GM12892 (cell line): ENCODE data around the gene SAMMSON. TPM values are rescaled to one million over a fixed set of nuclear protein-coding genes. Genes with fewer than 3 reads are reported as not detected.

Experiments
- DNase-seq: peaks from one replicate; pipeline ENCODE4 v3.0.0; 2011; ENCODE audit not compliant: insufficient read length
- FAIRE-seq: peaks from 2 replicates; lab custom pipeline; 2011; peaks lifted over from hg19 to GRCh38; lab: Jason Lieb, UNC
- POLR2A ChIP-seq: IDR thresholded peaks from 2 replicates; pipeline ENCODE4 v1.6.1; 2011; ENCODE audit warnings: low read depth, low read length, control low read depth
- POLR2AphosphoS5 ChIP-seq: IDR thresholded peaks from 2 replicates; pipeline ENCODE4 v1.6.1; 2011; ENCODE audit warnings: low read depth, low read length, control low read depth
- TAF1 ChIP-seq: IDR thresholded peaks from 2 replicates; pipeline ENCODE4 v1.6.1; 2011; ENCODE audit warnings: low read depth, mild to moderate bottlenecking, control low read depth, low read length, borderline replicate concordance
- polyA plus RNA-seq: library from polyadenylated mRNA; unstranded; fragments of >200 nt; gene quantifications from one replicate; pipeline ENCODE4 v1.2.1, GENCODE V29; 2012; ENCODE audit warnings: missing spikeins, inconsistent platforms; ENCODE audit not compliant: missing spikeins

The SAMMSON gene
- not detected for polyA plus RNA-seq

DNA sequence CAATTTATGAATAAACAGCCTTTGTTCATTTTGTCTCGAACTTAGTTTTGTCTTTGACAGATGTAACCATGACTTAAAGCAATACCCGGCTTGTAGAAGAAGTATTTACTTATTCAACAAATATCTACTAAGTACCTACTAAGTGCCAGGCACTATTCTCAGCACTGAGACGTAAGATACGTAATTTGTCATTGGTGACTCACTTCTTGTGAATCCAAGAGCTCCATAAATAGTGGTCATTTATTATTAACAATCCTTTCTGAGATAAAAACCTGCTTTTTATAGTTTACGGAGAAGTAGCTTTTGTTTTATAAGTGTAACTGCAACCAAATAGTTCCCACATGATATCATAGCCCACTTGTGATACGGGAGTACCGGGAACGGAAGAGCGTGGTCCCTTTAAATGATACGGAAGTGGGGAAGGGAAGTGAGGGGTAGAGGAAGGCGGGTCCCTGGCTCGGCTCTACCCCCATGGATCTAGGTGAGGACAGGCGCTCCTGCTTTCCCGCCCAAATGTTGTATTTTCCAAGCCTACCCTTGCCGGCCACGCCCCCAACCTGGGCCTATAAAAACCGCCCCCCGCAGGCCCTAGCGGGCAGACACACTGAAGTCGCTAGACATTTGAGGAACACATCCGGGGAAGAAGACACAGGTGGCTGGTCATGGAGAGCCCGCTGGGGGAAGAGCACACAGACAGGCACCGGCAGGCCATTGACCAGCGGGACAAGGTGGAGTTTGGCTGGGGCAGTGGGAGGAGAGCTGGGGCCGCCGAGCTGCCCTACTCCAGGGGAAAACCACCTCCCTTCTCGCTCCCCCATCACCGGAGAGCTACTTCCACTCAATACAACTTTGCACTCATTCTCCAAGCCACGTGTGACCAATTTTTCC is at the start of gene SAMMSON:
TSS of gene SAMMSON (plus strand) at position 594 of the 888 bp plus-strand sequence.
- no peak for DNase-seq
- TF ChIP-seq POLR2AphosphoS5 (no peak), TAF1 (no peak), POLR2A (no peak)

DNA sequence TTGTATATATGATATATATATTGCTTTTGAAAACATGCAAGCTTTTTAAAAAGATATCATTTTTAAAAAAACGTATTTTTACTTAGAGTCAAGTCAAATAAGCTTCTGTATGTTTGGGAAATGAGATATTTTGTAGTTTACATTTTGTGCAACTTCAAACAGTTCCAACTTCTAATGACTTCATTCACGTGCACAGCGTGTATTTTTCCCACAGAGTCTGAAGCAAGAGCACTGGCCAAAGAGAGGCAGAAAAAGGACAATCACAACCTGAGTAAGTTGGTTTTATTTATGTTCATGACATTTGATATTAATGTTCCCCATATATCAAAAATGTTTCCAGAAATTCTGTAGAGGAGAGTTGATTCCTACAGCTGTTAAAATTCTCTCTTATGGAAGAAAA is 47.9 kb upstream of the SAMMSON start:
- FAIRE-seq: no peak
- TF ChIP-seq POLR2AphosphoS5 (no peak), POLR2A (no peak), TAF1 (no peak)
- DNase-seq: no peak

More for the DNA sequence above, at the start of gene SAMMSON:
- no peak for FAIRE-seq

DNA sequence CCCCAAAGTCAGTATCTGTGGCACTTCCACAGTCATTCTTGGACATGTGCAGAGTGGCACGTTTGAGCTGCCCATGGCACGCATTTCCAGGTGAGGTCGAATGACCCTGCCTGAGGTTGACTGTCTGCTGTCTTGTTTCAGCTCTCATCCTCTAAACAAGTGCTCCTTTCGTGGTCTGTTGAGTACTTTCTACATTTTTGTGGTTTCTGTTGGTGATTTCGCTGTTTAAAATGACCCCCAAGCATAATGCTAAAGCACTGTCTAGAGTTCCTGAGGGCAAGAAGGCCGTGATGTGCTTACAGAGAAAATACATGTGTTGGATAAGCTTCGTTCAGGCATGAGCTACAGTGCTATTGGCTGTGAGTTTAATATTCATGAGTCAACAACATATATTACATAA is 40.0 kb upstream of the SAMMSON start:
- DNase-seq (no peak), FAIRE-seq (no peak)
- TF ChIP-seq TAF1 (no peak), POLR2A (no peak), POLR2AphosphoS5 (no peak)

DNA sequence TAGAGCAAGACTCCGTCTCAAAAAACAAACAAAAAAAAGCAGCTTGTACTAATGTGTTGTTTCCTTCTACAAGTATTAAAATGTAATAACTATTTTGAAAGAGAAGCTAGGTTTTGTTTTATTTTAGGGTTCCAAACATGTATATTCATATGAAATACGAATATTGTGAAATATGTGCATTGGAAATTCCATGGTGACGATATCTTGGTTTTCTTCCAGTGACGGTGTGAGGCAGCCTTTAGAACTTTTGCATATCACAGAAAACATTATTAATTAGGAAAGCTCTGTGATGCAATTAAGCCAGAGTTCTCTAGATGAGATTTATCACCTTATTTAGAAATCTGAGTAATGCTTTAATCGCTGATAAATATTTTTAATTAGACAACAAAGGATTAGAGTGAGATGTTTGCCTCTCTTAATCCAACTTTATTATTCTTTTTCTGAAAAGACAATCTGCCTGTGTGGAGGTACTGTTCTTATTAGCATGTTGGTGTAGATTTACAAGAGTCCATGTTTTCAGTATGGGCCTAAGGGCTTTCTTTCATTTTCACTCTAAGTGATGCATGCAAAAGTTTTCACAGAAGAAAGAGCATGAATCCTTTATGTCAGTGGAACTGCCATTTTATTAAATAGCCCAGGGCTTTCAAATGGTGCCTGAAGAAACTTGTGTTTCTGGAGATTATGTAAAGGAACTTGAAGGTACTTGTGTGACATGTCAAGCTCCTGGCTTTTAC is 37.7 kb upstream of the SAMMSON start:
- DNase-seq (no peak), FAIRE-seq (no peak)
- no peak for TF ChIP-seq POLR2AphosphoS5
- TF ChIP-seq TAF1: no peak
- TF ChIP-seq POLR2A: no peak

DNA sequence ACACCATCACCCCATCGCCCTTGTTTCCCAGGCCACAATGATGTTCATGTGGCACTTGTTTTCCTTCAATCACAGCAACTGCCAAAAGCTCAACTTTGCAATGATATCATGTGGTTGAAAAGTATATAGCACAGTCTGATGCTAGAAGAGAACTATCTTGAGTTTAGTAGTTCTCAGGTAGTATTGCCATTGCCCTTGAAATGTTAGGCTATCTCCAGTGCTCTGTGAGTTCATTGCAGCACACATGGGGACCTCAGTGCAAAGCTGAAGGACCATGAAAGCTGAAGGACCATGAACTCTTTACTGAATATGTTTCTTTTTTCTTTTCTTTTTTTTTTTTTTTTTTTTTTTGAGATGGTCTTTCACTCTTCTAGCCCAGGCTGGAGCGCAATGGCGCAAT is 35.9 kb upstream of the SAMMSON start:
- no peak for DNase-seq
- no peak for FAIRE-seq
- no peak for TF ChIP-seq POLR2A
- TF ChIP-seq POLR2AphosphoS5: no peak
- no peak for TF ChIP-seq TAF1

DNA sequence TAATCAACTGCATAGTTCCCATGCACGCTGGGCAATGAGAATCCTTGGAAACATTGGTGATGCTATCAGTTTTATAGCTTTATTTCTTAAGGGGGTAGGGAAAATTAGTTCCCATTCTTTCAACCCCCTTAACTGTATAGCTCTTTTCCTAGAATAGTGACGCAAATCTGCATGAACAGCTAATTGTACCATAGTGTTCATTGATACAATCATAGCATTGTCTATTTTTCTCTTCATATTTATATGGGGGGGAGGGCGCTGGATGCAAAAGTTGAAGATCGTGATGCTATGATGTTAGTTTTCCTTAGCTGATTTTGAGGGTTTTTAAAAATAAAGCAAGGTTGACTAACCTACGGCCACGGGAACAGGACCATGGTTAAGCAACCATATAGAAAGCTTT is 32.4 kb upstream of the SAMMSON start:
- no peak for TF ChIP-seq TAF1
- no peak for TF ChIP-seq POLR2AphosphoS5
- TF ChIP-seq POLR2A: no peak
- FAIRE-seq (no peak), DNase-seq (no peak)

DNA sequence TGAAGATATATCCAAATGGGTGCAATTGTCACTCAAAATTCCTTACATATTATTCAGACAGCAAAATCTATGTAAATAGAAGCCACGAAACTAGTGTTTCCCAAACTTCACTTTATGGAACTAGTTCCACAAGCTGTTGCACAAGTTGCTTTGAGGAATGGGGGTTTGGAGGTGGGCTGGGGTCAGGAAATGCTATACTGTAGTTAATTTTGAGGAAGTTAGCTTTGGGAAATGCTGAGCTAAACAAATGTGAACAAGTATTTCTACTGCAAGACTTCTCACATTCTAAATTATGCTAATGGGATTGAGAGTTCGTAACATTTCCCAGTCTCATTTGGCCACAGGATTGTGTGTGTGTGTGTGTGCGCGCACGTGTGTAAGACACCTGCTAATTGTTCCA is 28.7 kb upstream of the SAMMSON start:
- DNase-seq (no peak), FAIRE-seq (no peak)
- TF ChIP-seq POLR2A (no peak), POLR2AphosphoS5 (no peak), TAF1 (no peak)

DNA sequence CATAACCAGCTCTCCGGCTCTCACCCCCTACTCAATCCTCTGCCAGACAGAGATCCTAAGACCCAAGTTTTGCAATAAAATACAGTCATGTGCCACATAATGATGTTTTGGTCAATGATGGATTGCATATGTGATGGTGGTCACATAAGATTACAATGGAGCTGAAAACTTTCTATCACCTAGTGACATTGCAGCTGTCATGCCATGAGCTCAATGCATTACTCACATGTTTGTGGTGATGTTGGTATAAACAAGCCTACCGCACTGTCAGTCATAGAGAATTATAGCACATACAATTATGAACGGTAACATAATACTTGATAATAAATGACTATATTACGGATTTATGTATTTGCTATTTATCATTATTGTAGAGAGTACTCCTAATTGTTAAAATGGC is 26.9 kb upstream of the SAMMSON start:
- DNase-seq (no peak), FAIRE-seq (no peak)
- TF ChIP-seq POLR2AphosphoS5 (no peak), POLR2A (no peak), TAF1 (no peak)

DNA sequence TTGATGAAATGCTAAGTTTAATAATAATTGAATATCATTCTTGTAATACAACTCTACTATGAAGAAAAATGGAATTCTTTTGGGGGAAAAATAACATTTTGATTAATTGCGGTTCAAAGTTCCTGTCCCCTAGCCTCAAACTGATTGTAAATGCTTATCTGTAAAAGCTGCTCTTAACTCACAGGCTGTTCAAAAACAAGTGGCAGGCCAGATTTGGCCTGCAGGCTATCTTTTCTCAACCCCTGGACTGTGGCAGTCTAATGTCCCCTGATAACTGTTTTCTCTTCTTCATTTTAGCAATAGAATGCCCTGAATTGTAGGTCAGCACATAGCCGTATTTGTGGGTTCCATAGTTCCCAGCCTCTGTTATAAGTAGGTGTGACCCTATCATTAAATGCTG is 23.5 kb upstream of the SAMMSON start:
- no peak for TF ChIP-seq TAF1
- no peak for TF ChIP-seq POLR2A
- no peak for TF ChIP-seq POLR2AphosphoS5
- DNase-seq (no peak), FAIRE-seq (no peak)

DNA sequence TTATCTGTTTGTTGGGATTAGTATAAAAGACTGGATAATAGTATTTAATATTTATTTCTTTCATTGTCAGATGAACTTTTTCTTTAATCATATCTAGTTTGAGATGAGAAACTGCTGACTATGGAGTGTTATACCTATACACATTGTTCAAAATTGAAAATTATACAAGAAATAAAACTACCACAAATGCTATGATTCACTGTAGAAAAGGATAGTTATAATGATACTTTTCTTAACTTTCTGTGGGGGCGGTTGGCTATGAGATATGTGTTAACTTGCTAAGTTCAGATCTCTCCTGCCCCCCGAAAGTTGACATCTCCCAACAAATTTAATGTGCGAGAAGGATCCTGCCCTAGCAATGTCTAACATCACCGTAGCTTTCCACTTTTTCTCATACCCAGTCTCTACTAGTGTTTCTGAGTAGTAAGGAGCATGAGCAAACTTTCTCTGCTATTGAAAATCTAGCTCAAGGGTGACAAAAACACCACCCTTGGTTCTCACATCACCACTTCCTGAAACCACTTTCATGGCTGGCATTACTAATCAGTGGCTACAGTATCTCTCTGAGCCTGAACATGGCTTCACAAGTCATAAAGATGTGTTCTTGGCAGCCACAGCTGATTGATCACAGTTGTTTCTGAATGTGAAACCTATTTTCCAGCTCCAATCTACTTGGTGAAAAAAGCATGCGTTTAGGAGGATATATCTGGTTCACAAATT is 15.8 kb upstream of the SAMMSON start:
- no peak for TF ChIP-seq POLR2A
- TF ChIP-seq TAF1: no peak
- TF ChIP-seq POLR2AphosphoS5: no peak
- FAIRE-seq (no peak), DNase-seq (no peak)

DNA sequence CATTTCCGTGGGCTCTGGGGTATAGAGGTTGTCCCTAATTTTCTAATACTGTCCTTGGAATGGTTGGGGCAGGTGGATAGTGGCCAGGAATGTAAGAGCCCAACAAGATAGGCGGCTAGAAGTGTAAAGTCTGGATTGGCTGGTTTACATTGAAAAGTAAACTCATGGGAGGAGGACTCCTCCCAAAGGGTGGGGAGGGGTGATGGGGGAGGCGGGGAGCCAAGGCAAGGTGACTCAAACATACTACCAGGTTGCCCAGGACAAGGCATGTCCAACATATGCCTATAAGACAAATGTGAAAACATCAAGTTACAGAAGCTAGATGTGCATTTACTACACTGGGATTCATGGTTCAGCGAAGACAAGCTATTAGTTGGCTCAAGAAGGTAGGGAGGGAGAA is 14.3 kb upstream of the SAMMSON start:
- FAIRE-seq: no peak
- TF ChIP-seq POLR2AphosphoS5: no peak
- no peak for TF ChIP-seq TAF1
- no peak for TF ChIP-seq POLR2A
- no peak for DNase-seq
